GM12874 (cell line): ENCODE measurements around the gene SAT1.
A peak's percentile ranks its signal among the peaks of the same experiment; 100 is the strongest.

Experiments
- TF ChIP-seq, protein P1 (sequence below): IDR thresholded peaks from 2 replicates; pipeline ENCODE4 v1.5.1; 2011; ENCODE audit warnings: low read depth, mild to moderate bottlenecking, control low read depth, low read length, moderate library complexity; ENCODE audit not compliant: insufficient read depth

The SAT1 gene

DNA sequence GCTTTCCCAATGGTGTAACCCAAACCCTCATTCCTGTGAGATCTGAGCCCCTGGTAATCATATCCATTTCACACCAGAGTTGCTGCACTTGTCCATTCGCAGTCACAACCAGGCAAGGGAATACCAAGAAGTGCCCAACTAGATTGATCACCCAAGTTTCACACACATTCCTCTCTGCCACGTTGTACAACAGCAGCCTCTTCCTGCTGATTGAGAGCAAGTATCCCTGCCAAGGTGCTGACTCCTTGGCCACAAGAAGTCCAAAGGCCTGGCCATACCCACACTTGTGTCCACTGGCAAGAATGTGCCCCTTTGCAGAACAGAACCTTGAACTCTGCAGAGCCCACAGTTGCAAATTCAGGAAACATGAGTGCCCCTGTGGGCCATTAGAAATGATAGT, 33.4 kb upstream of the SAT1 start:
- TF ChIP-seq, protein P1, sequence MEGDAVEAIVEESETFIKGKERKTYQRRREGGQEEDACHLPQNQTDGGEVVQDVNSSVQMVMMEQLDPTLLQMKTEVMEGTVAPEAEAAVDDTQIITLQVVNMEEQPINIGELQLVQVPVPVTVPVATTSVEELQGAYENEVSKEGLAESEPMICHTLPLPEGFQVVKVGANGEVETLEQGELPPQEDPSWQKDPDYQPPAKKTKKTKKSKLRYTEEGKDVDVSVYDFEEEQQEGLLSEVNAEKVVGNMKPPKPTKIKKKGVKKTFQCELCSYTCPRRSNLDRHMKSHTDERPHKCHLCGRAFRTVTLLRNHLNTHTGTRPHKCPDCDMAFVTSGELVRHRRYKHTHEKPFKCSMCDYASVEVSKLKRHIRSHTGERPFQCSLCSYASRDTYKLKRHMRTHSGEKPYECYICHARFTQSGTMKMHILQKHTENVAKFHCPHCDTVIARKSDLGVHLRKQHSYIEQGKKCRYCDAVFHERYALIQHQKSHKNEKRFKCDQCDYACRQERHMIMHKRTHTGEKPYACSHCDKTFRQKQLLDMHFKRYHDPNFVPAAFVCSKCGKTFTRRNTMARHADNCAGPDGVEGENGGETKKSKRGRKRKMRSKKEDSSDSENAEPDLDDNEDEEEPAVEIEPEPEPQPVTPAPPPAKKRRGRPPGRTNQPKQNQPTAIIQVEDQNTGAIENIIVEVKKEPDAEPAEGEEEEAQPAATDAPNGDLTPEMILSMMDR: no peak

DNA sequence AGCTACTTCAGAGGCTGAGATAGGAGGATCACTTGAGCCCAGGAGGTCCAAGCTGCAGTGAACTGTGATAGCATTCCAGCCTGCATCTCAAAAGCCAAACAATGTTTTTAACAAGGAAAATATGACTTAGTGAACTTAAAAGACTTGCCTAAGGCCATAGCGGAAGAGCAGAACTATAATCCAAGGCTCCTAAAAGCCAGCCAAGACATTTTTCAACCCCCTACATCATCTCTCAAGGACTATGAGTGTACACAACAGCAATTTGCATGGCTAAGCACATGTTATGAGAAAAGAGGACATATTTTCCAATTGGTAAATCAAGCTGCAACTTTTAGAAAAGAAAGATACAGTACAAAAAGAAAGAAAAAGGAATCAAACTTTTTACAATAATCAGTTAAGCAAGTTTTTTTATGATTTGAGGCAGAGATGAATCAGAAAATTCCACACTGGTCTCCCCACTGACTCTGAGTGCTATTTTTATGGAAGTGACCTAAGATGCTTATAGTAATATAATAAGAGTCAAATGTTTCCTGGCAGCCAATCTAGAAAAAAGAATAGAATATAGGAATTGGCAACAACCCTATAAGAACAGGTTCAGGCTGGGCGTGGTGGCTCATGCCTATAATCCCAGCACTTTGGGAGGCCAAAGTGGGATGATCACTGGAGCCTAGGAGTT, 30.1 kb upstream of the SAT1 start:
- TF ChIP-seq, protein P1: no peak

GRCh38 chrX:23754664-23755063, 28.3 kb upstream of the SAT1 start:
- TF ChIP-seq, protein P1: no peak

DNA sequence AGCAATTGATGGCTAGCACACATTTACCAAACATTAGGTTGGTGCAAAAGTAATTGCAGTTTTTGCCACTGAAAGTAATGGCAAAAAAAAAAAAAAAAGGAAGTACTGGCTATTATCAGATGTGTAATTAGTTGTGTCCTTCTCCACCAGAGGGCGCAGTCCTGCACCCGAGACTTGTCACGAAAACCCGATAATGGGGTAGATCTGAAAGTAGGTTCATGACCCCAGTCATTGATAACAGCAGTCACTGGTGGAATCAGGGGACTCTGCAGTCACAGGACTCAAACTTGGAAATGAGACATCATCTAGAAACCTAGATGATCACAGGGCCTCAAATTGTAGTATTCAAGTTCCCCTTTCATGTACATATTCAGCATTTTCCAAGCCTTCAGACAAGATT, 26.8 kb upstream of the SAT1 start:
- TF ChIP-seq, protein P1: peak; percentile 31; the same call in 1 of the 2 replicates

- TF ChIP-seq, protein P1: no peak
Measured at GRCh38 chrX:23759821-23760220, 23.2 kb upstream of the SAT1 start.

DNA sequence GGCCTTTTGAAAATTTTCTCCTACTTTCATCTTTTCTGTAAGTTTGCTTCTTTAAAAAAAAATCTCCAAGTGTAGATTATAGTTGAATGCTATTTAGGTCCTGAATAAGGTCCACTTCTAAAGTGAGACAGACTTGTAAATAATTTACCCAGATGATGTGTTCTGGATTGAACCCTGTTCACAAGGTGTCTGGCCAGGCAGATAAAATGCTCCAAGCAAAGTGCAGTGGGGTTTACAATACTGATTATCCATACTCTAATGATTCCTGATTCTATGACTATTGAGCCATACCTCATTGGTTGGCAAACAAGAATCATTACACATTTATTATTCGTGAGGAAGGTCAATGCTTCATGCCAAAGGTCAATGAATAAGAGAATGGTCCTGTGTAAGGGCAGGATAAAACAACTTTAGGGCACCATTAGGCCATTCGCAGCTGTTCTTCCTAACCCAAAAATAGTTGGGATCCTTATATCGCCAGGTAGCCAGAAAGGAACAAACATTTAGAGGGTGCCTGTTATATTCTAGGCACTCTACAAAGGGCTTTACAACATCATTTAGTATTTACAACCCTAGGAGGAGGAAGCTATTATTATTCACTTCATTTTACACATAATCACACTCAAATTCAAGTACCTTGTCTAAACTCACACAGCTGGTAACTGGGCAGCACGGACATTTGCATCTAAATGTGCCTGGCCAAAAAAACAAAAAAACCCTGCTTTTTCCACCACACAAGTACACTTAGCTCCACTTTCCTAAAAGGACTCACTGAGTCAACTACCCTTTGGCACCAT, 18.6 kb upstream of the SAT1 start:
- TF ChIP-seq, protein P1: no peak

GRCh38 chrX:23765449-23765848, 17.5 kb upstream of the SAT1 start:
- TF ChIP-seq, protein P1: no peak
